Naive B cell (primary cell): ENCODE results near the gene BRME1. TPM values are rescaled to one million over a fixed set of nuclear protein-coding genes. Genes with fewer than 3 reads are reported as not detected.

ENCODE experiments used
- ATAC-seq, 2 donors: fragments of 150-1000 bp; cut with Tn5 transposase; 2 replicates each; pipeline ENCODE4 v1.10.0; 2021; ENCODE audit warnings: low read depth in 2 of 2, mild to moderate bottlenecking in 2 of 2, moderate library complexity in 2 of 2
- DNase-seq: peaks from one replicate; pipeline ENCODE4 v3.0.0; 2022
- H3K27ac Mint-ChIP-seq, 6 donors: one replicate each; pipeline ENCODE4 v1.8.0; 2020 to 2022; ENCODE audit warnings: mild to moderate bottlenecking in 6 of 6, mixed read lengths in 6 of 6, moderate library complexity in 5 of 6, inconsistent platforms in 2 of 6
- H3K27me3 Mint-ChIP-seq, 3 donors: one replicate each; pipeline ENCODE4 v1.8.0; 2021 to 2022; ENCODE audit warnings: mixed read lengths in 3 of 3, mild to moderate bottlenecking in 1 of 3
- H3K36me3 Mint-ChIP-seq, 2 donors: one replicate each; pipeline ENCODE4 v1.8.0; 2020 to 2022; ENCODE audit warnings: mixed read lengths in 2 of 2, inconsistent platforms in 1 of 2, mild to moderate bottlenecking in 1 of 2
- H3K4me1 Mint-ChIP-seq, 3 donors: one replicate each; pipeline ENCODE4 v1.8.0; 2020 to 2022; ENCODE audit warnings: mixed read lengths in 3 of 3, inconsistent platforms in 1 of 3, mild to moderate bottlenecking in 1 of 3, moderate library complexity in 1 of 3
- H3K4me3 Mint-ChIP-seq, 8 donors: one replicate each; pipeline ENCODE4 v1.8.0; 2020 to 2022; ENCODE audit warnings: mild to moderate bottlenecking in 8 of 8, mixed read lengths in 8 of 8, moderate library complexity in 8 of 8, inconsistent platforms in 2 of 8
- H3K9me3 Mint-ChIP-seq, 7 donors: one replicate each; pipeline ENCODE4 v1.8.0; 2020 to 2022; ENCODE audit warnings: mixed read lengths in 7 of 7, mild to moderate bottlenecking in 5 of 7, inconsistent platforms in 2 of 7, moderate library complexity in 1 of 7
- polyA plus RNA-seq, 6 donors: library from polyadenylated mRNA; unstranded; fragments of 300-500 nt; fragmentation: Illumina TruSeq; gene quantifications; one replicate each; pipeline ENCODE4 v1.2.3, GENCODE V29; 2021; ENCODE audit warnings: low read depth in 6 of 6

BRME1 gene
- polyA plus RNA-seq, 6 donors from 2014 or later: 0.47 to 0.51 TPM; not detected in 4

GRCh38 chr19:13890136-13890535 lies 15.8 kb downstream of the BRME1 start:
- no peak for DNase-seq
- ATAC-seq: no peak
- H3K4me3 Mint-ChIP-seq: no peak overlapping the region
- H3K4me1 Mint-ChIP-seq: no peaks in the 10 kb centered on the region
- no peak overlapping the region for H3K27ac Mint-ChIP-seq
- peaks cover 0 to 5% (median 0%) of the 10 kb centered on the region in 3 donors for H3K27me3 Mint-ChIP-seq
- no peaks in the 10 kb centered on the region for H3K36me3 Mint-ChIP-seq
- H3K9me3 Mint-ChIP-seq: no peaks in the 10 kb centered on the region

GRCh38 chr19:13888281-13888680 lies 17.6 kb downstream of the BRME1 start:
- Mint-ChIP-seq H3K36me3 (no peaks in the 10 kb centered on the region), H3K4me1 (peaks cover 5 to 6% (median 5%) of the 10 kb centered on the region in 3 donors), H3K4me3 (no peak overlapping the region), H3K27me3 (peaks cover 0 to 9% (median 0%) of the 10 kb centered on the region in 3 donors), H3K9me3 (no peaks in the 10 kb centered on the region), H3K27ac (no peak overlapping the region)
- no peak for ATAC-seq
- DNase-seq: no peak

- Mint-ChIP-seq H3K27me3 (peaks cover 0 to 9% (median 0%) of the 10 kb centered on the region in 3 donors), H3K4me1 (peaks cover 5 to 10% (median 6%) of the 10 kb centered on the region in 3 donors)
These were observed 18.4 kb downstream of the BRME1 start for GRCh38 chr19:13887517-13887916.

GRCh38 chr19:13887018-13887436 lies 18.9 kb downstream of the BRME1 start:
- no peak overlapping the region for H3K4me3 Mint-ChIP-seq
- H3K27me3 Mint-ChIP-seq: peaks cover 0 to 9% (median 0%) of the 10 kb centered on the region in 3 donors
- no peaks in the 10 kb centered on the region for H3K36me3 Mint-ChIP-seq
- H3K27ac Mint-ChIP-seq: no peak overlapping the region
- DNase-seq (no peak), ATAC-seq (no peak)
- H3K4me1 Mint-ChIP-seq: peaks cover 9 to 15% (median 11%) of the 10 kb centered on the region in 3 donors
- no peaks in the 10 kb centered on the region for H3K9me3 Mint-ChIP-seq

More at GRCh38 chr19:13887517-13887916, 18.4 kb downstream of the BRME1 start:
- Mint-ChIP-seq H3K4me3 (peak overlapping the region in 1 of 8 donors; percentile 43), H3K27ac (no peak overlapping the region), H3K36me3 (no peaks in the 10 kb centered on the region), H3K9me3 (no peaks in the 10 kb centered on the region)
- ATAC-seq: no peak
- DNase-seq: no peak

GRCh38 chr19:13885826-13886365 lies 20.0 kb downstream of the BRME1 start:
- no peak overlapping the region for H3K4me3 Mint-ChIP-seq
- H3K4me1 Mint-ChIP-seq: peaks cover 20 to 26% (median 23%) of the 10 kb centered on the region in 3 donors
- no peak for DNase-seq
- no peak for ATAC-seq
- H3K27ac Mint-ChIP-seq: peak overlapping the region in 2 of 6 donors; percentile 32 to 76
- H3K27me3 Mint-ChIP-seq: peaks cover 0 to 9% (median 0%) of the 10 kb centered on the region in 3 donors
- H3K9me3 Mint-ChIP-seq: no peaks in the 10 kb centered on the region
- no peaks in the 10 kb centered on the region for H3K36me3 Mint-ChIP-seq

GRCh38 chr19:13884726-13885591 lies 21.0 kb downstream of the BRME1 start:
- Mint-ChIP-seq H3K36me3 (no peaks in the 10 kb centered on the region), H3K27ac (peak overlapping the region in 1 of 6 donors; percentile 16), H3K27me3 (peaks cover 0 to 9% (median 0%) of the 10 kb centered on the region in 3 donors), H3K9me3 (no peaks in the 10 kb centered on the region), H3K4me1 (peaks cover 25 to 35% (median 30%) of the 10 kb centered on the region in 3 donors), H3K4me3 (no peak overlapping the region)
- no peak for ATAC-seq
- no peak for DNase-seq

- H3K27me3 Mint-ChIP-seq: peaks cover 0 to 9% (median 0%) of the 10 kb centered on the region in 3 donors
- no peak overlapping the region for H3K4me3 Mint-ChIP-seq
- no peaks in the 10 kb centered on the region for H3K36me3 Mint-ChIP-seq
- peaks cover 25 to 38% (median 30%) of the 10 kb centered on the region in 3 donors for H3K4me1 Mint-ChIP-seq
- ATAC-seq: no peak
- H3K27ac Mint-ChIP-seq: peak overlapping the region in 1 of 6 donors; percentile 49
- DNase-seq: no peak
- no peaks in the 10 kb centered on the region for H3K9me3 Mint-ChIP-seq
These were observed 22.3 kb downstream of the BRME1 start for GRCh38 chr19:13883516-13884064.

GRCh38 chr19:13882836-13883235 lies 23.1 kb downstream of the BRME1 start:
- no peak for ATAC-seq
- no peak overlapping the region for H3K4me3 Mint-ChIP-seq
- peaks cover 25 to 38% (median 30%) of the 10 kb centered on the region in 3 donors for H3K4me1 Mint-ChIP-seq
- H3K27me3 Mint-ChIP-seq: peaks cover 0 to 9% (median 0%) of the 10 kb centered on the region in 3 donors
- DNase-seq: no peak
- H3K9me3 Mint-ChIP-seq: no peaks in the 10 kb centered on the region
- H3K27ac Mint-ChIP-seq: peak overlapping the region in 1 of 6 donors; percentile 61
- H3K36me3 Mint-ChIP-seq: no peaks in the 10 kb centered on the region

GRCh38 chr19:13882419-13882795 lies 23.5 kb downstream of the BRME1 start:
- Mint-ChIP-seq H3K27ac (peak overlapping the region in 4 of 6 donors; percentile 27 to 45 (median 40)), H3K9me3 (no peaks in the 10 kb centered on the region), H3K4me1 (peaks cover 25 to 38% (median 30%) of the 10 kb centered on the region in 3 donors), H3K4me3 (peak overlapping the region in 6 of 8 donors; percentile 35 to 84 (median 48)), H3K27me3 (peaks cover 0 to 9% (median 0%) of the 10 kb centered on the region in 3 donors), H3K36me3 (no peaks in the 10 kb centered on the region)
- ATAC-seq (no peak), DNase-seq (no peak)

GRCh38 chr19:13881692-13882418 lies 24.1 kb downstream of the BRME1 start:
- Mint-ChIP-seq H3K36me3 (no peaks in the 10 kb centered on the region), H3K27ac (peak overlapping the region in 4 of 6 donors; percentile 27 to 45 (median 40)), H3K4me3 (peak overlapping the region in 7 of 8 donors; percentile 35 to 84 (median 56)), H3K4me1 (peaks cover 25 to 38% (median 30%) of the 10 kb centered on the region in 3 donors), H3K27me3 (peaks cover 0 to 9% (median 0%) of the 10 kb centered on the region in 3 donors), H3K9me3 (no peaks in the 10 kb centered on the region)
- ATAC-seq (peak in 1 of 2 donors; percentile 12), DNase-seq (peak; percentile 24)

GRCh38 chr19:13881251-13881691 lies 24.6 kb downstream of the BRME1 start:
- H3K27me3 Mint-ChIP-seq: peaks cover 0 to 12% (median 0%) of the 10 kb centered on the region in 3 donors
- H3K27ac Mint-ChIP-seq: no peak overlapping the region
- H3K4me1 Mint-ChIP-seq: peaks cover 25 to 38% (median 30%) of the 10 kb centered on the region in 3 donors
- H3K9me3 Mint-ChIP-seq: no peaks in the 10 kb centered on the region
- H3K36me3 Mint-ChIP-seq: no peaks in the 10 kb centered on the region
- ATAC-seq (peak in 1 of 2 donors; percentile 25), DNase-seq (no peak)
- H3K4me3 Mint-ChIP-seq: peak overlapping the region in 6 of 8 donors; percentile 25 to 73 (median 36)

- peak overlapping the region in 4 of 6 donors; percentile 53 to 82 (median 73) for H3K27ac Mint-ChIP-seq
- peaks cover 25 to 38% (median 30%) of the 10 kb centered on the region in 3 donors for H3K4me1 Mint-ChIP-seq
- DNase-seq: peak; percentile 94
- no peaks in the 10 kb centered on the region for H3K9me3 Mint-ChIP-seq
- H3K36me3 Mint-ChIP-seq: no peaks in the 10 kb centered on the region
- H3K4me3 Mint-ChIP-seq: peak overlapping the region in 7 of 8 donors; percentile 12 to 76 (median 56)
- H3K27me3 Mint-ChIP-seq: peaks cover 0 to 15% (median 0%) of the 10 kb centered on the region in 3 donors
- ATAC-seq: peak; percentile 91 to 92
These were observed 25.6 kb downstream of the BRME1 start for GRCh38 chr19:13880059-13881043.
